Activated T-helper 1 cell treated with Interleukin-2 at 50 U/mL for 16 hours (primary cell): ENCODE results near the gene UGT2A2.

Source experiments
- DNase-seq: peaks from one replicate; pipeline ENCODE4 v3.0.0-alpha.2; 2020; ENCODE audit warnings: low read depth

UGT2A2 gene

GRCh38 chr4:69576251-69576877, 63.1 kb downstream of the UGT2A2 start:
- no peak for DNase-seq

DNA sequence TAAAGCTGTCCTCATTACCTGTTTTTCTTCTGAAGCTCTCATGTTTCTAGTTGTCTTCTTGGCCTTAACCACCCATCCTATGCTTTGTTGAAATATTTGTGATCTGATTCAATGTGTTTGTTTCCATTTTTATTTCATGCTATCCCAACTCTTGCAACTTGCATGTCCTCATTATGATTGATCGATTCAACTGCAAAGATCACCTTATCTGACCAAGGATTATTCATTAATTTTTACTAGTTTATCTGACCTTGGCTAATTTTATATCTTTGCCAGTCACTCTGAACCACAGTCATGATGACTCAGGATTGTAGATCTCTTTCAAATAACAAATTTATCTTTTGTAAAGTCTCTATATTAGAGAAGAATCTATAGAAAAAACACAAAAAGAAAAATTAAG, 70.7 kb downstream of the UGT2A2 start:
- DNase-seq, result no peak

DNA sequence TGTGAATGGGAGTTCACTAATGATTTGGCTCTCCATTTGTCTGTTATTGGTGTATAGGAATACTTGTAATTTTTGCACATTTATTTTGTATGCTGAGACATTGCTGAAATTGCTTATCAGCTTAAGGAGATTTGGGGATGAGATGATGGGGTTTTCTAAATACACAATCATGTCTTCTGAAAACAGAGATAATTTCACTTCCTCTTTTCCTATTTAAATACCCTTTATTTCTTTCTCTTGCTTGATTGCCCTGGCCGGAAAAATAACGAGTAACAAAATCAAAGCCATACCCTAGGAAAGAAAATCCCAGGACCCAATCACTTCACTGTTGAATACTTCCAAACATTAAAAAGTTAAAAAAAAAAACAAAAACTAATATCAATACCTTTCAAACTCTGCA, 76.0 kb downstream of the UGT2A2 start:
- no peak for DNase-seq

- no peak for DNase-seq
Measured at GRCh38 chr4:69549651-69550050, 89.8 kb downstream of the UGT2A2 start.

DNA sequence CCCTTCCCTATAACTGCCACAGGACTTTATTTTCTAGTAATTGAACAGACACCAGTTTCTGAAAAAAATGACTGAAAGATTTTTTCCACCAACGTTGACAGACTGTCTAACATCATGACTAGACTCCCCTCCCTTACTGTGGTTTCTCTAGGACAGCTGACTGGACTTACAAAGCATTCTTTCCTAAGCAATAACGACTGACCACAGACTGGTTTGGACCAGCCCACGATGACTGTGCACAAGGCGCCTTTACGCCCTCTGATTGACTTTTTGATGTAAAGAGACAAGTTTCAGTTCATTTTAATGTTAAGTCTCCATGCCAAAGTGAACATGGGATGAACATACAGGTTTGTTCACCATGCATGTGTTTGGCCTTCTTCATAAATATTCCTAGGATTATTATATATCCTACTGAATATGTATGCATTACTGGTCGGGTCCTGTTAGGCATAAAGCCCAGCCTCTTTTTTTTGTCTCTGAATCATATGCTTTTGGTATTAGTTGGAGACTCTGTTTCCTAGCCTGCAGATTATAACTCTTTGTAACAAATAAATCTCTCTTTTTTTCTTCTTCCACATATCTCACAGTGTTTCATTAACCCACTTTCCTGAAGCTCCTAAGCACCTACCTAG, 93.2 kb downstream of the UGT2A2 start:
- DNase-seq, result no peak
